WTC11 (cell line): ENCODE data around the gene OPTC. TPM values are rescaled to one million over a fixed set of nuclear protein-coding genes. Genes with fewer than 3 reads are reported as not detected.

Source experiments
- ATAC-seq: fragments of 200-7000 bp; cut with Tn5 transposase; 2 replicates; pipeline ENCODE4 v1.10.0; 2021; ENCODE audit warnings: mild to moderate bottlenecking, moderate library complexity
- CTCF ChIA-PET: fragments of 300-600 bp; sonication (Branson Sonifier 250); formaldehyde crosslinking; loops from one replicate; lab custom pipeline; 2021; ENCODE audit warnings: antibody characterized with exemption; lab: Charles Lee
- POLR2A ChIA-PET: fragments of 350-600 bp; sonication (Branson Sonifier 250); formaldehyde crosslinking; loops from one replicate; lab custom pipeline; 2021; ENCODE audit warnings: antibody characterized with exemption; lab: Charles Lee
- DNase-seq: peaks from one replicate; pipeline ENCODE4 v3.0.0; 2021; ENCODE audit warnings: low spot score
- H3K27ac Mint-ChIP-seq: 2 replicates; pipeline ENCODE4 v1.8.0; 2021; ENCODE audit warnings: mixed read lengths
- H3K27me3 Mint-ChIP-seq: 2 replicates; pipeline ENCODE4 v1.8.0; 2021; ENCODE audit warnings: low read depth, mild to moderate bottlenecking, moderate library complexity, mixed read lengths
- H3K36me3 Mint-ChIP-seq: 2 replicates; pipeline ENCODE4 v1.8.0; 2021; ENCODE audit warnings: mixed read lengths
- H3K4me1 Mint-ChIP-seq: 2 replicates; pipeline ENCODE4 v1.8.0; 2022; ENCODE audit warnings: mixed read lengths
- H3K4me3 Mint-ChIP-seq: 2 replicates; pipeline ENCODE4 v1.8.0; 2021; ENCODE audit warnings: mild to moderate bottlenecking, moderate library complexity, mixed read lengths
- H3K9me3 Mint-ChIP-seq: 2 replicates; pipeline ENCODE4 v1.8.0; 2021; ENCODE audit warnings: mixed read lengths
- ELF4 ChIP-seq: sonication (generic); formaldehyde crosslinking; IDR thresholded peaks from 2 replicates; pipeline ENCODE4 v1.8.1; 2022; ENCODE audit warnings: low read depth, mild to moderate bottlenecking, moderate library complexity, missing genetic modification reagents
- ESRRA ChIP-seq: sonication (generic); formaldehyde crosslinking; IDR thresholded peaks from 2 replicates; pipeline ENCODE4 v1.8.1; 2022; ENCODE audit warnings: mild to moderate bottlenecking, missing genetic modification reagents, borderline replicate concordance
- MXD4 ChIP-seq: fragments of 250-450 bp; sonication (Bioruptor Pico); IDR thresholded peaks from 2 replicates; pipeline ENCODE4 v1.8.0; 2021; ENCODE audit warnings: mild to moderate bottlenecking, moderate library complexity, borderline replicate concordance
- NFYB ChIP-seq: sonication (generic); formaldehyde crosslinking; conservative IDR thresholded peaks from 2 replicates; pipeline ENCODE4 v1.8.0; 2022; ENCODE audit warnings: low read depth, missing genetic modification reagents
- NR2C2 ChIP-seq: sonication (generic); formaldehyde crosslinking; IDR thresholded peaks from 2 replicates; pipeline ENCODE4 v1.8.0; 2022; ENCODE audit warnings: mild to moderate bottlenecking, missing genetic modification reagents
- PRRX2 ChIP-seq: fragments of 250-450 bp; sonication (Bioruptor Pico); IDR thresholded peaks from 2 replicates; pipeline ENCODE4 v1.8.0; 2021; ENCODE audit warnings: mild to moderate bottlenecking
- SMAD3 ChIP-seq: sonication (generic); formaldehyde crosslinking; IDR thresholded peaks from 2 replicates; pipeline ENCODE4 v1.8.0; 2022; ENCODE audit warnings: missing genetic modification reagents, mild to moderate bottlenecking, borderline replicate concordance
- SP1 ChIP-seq: sonication (generic); formaldehyde crosslinking; conservative IDR thresholded peaks from 2 replicates; pipeline ENCODE4 v1.8.1; 2022; ENCODE audit warnings: missing genetic modification reagents
- TEAD4 ChIP-seq: sonication (generic); formaldehyde crosslinking; IDR thresholded peaks from 2 replicates; pipeline ENCODE4 v1.8.0; 2022; ENCODE audit warnings: mild to moderate bottlenecking, missing genetic modification reagents
- ZNF121 ChIP-seq: sonication (generic); formaldehyde crosslinking; IDR thresholded peaks from 2 replicates; pipeline ENCODE4 v1.8.0; 2023; ENCODE audit warnings: missing genetic modification reagents
- total RNA-seq: library from RNA; stranded (reverse); gene quantifications from 3 replicates; pipeline ENCODE4 v1.2.3, GENCODE V29; 2021
- TF ChIP-seq, protein P1 (sequence below): fragments of 250-450 bp; sonication (Bioruptor Pico); IDR thresholded peaks from 2 replicates; pipeline ENCODE4 v1.9.0; 2021; ENCODE audit warnings: mild to moderate bottlenecking
- TF ChIP-seq, protein P2 (sequence below): sonication (generic); formaldehyde crosslinking; IDR thresholded peaks from 2 replicates; pipeline ENCODE4 v1.8.0; 2022; ENCODE audit warnings: mild to moderate bottlenecking, missing genetic modification reagents
- TF ChIP-seq, protein P3 (sequence below): sonication (generic); formaldehyde crosslinking; IDR thresholded peaks from 2 replicates; pipeline ENCODE4 v1.8.0; 2022; ENCODE audit warnings: mild to moderate bottlenecking, missing genetic modification reagents
- TF ChIP-seq, protein P4 (sequence below): sonication (generic); formaldehyde crosslinking; IDR thresholded peaks from 2 replicates; pipeline ENCODE4 v1.8.0; 2023; ENCODE audit warnings: missing genetic modification reagents, mild to moderate bottlenecking, borderline replicate concordance
- TF ChIP-seq, protein P5 (sequence below): sonication (generic); formaldehyde crosslinking; IDR thresholded peaks from 2 replicates; pipeline ENCODE4 v1.8.0; 2022; ENCODE audit warnings: mild to moderate bottlenecking, missing genetic modification reagents
- TF ChIP-seq, protein P6 (sequence below): sonication (generic); formaldehyde crosslinking; IDR thresholded peaks from 2 replicates; pipeline ENCODE4 v1.8.0; 2023; ENCODE audit warnings: missing genetic modification reagents

Gene OPTC
- total RNA-seq, 1 experiment from 2014 or later, result 0.55 TPM

DNA sequence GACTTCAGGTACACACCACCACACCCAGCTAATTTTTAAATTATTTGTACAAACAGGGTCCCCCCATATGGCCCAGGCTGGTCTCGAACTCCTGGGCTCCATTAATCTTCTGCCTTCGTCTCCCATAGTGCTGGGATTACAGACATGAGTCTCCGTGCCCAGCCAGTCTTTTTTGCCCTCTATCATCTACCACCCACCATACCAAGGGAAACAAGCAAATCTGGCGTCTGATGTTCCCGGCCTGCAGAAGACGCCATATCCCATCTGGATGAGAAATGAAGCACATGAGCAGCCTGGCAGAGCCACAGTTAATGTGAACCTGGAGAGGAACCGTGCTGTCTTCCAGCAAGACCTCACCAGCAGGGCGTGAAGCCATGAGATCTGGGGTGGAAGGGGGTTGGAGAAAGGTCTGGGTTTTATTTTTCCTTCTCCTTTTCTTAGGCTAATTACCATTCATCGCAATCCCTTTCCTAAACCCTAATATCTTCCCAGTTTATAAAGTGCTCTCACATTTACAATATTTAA, 20.1 kb upstream of the OPTC start:
- peaks cover 21% of the 10 kb centered on the region for H3K4me1 Mint-ChIP-seq
- ATAC-seq, result no peak
- no peak overlapping the region for H3K27ac Mint-ChIP-seq
- CTCF ChIA-PET, result interaction anchor here (1.8 kb wide), 1 partner anchor 14 kb away, joined by 6 read pairs; no protein-coding TSS in a partner anchor
- no peaks in the 10 kb centered on the region for H3K36me3 Mint-ChIP-seq
- no peaks in the 10 kb centered on the region; the same call in 1 of the 2 replicates for H3K27me3 Mint-ChIP-seq
- H3K4me3 Mint-ChIP-seq, result no peak overlapping the region
- no peak for DNase-seq
- H3K9me3 Mint-ChIP-seq, result no peaks in the 10 kb centered on the region
- TF ChIP-seq NFYB (CRISPR knock-in tag) (no peak), ELF4 (CRISPR knock-in tag) (no peak), PRRX2 (CRISPR knock-in tag) (no peak), ESRRA (no peak), SP1 (CRISPR knock-in tag) (no peak)
- TF ChIP-seq, protein P1, sequence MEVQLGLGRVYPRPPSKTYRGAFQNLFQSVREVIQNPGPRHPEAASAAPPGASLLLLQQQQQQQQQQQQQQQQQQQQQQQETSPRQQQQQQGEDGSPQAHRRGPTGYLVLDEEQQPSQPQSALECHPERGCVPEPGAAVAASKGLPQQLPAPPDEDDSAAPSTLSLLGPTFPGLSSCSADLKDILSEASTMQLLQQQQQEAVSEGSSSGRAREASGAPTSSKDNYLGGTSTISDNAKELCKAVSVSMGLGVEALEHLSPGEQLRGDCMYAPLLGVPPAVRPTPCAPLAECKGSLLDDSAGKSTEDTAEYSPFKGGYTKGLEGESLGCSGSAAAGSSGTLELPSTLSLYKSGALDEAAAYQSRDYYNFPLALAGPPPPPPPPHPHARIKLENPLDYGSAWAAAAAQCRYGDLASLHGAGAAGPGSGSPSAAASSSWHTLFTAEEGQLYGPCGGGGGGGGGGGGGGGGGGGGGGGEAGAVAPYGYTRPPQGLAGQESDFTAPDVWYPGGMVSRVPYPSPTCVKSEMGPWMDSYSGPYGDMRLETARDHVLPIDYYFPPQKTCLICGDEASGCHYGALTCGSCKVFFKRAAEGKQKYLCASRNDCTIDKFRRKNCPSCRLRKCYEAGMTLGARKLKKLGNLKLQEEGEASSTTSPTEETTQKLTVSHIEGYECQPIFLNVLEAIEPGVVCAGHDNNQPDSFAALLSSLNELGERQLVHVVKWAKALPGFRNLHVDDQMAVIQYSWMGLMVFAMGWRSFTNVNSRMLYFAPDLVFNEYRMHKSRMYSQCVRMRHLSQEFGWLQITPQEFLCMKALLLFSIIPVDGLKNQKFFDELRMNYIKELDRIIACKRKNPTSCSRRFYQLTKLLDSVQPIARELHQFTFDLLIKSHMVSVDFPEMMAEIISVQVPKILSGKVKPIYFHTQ, result no peak
- TF ChIP-seq, protein P2, sequence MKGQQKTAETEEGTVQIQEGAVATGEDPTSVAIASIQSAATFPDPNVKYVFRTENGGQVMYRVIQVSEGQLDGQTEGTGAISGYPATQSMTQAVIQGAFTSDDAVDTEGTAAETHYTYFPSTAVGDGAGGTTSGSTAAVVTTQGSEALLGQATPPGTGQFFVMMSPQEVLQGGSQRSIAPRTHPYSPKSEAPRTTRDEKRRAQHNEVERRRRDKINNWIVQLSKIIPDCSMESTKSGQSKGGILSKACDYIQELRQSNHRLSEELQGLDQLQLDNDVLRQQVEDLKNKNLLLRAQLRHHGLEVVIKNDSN (CRISPR knock-in tag), result no peak
- TF ChIP-seq, protein P3, sequence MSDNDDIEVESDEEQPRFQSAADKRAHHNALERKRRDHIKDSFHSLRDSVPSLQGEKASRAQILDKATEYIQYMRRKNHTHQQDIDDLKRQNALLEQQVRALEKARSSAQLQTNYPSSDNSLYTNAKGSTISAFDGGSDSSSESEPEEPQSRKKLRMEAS (CRISPR knock-in tag), result no peak
- POLR2A ChIA-PET, result interaction anchor here (0.6 kb wide), 1 partner anchor 98 kb away, joined by 5 read pairs; no protein-coding TSS in a partner anchor

DNA sequence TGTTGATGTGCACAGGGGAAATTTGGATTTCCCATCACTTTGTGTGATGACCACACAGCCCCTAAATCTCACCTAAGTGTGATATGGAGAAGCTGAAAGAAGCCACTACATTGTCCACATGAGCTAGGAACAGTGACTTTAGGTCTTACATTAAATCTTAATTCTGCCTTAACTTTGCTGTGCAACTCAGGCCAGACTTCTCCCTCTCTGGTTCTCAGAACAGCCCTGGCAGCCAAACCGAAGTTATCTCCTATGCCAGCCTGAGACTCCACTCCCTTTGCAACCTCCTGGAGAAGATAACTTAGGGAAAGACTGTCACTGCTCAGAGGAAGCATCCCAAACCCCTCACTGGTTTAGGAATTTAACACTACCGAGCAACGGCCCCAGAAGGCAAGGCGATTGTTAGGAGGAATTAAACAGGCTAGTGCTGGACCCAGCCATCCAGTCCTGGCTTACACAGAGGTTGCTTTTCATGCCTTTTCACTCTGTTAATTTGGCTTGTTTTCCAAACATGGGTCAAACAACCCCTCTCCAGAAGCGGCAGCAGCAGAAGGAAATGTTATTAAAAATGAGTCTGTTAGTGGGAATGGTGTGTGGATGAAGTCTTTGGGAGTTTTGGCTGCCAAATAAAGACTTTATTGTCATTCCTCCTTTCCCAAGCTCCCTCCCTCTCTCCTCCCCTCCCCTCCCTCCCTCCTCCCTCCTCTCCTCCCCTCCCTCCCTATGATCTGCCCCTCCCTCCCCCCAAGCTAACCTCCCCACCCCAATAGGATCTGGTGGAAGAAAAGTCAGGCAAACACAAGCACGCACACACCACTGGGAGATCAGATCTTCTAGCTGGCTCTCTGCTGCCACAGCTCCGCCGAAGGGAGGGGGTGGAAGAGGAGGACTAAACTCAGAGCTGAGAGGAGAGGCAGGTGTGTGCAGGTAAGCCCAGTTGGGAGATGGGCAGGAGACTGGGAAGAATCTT, 18.7 kb upstream of the OPTC start, which contains the start of gene PRELP:
Gene PRELP (plus strand): TSS at position 795 of the 970 bp plus-strand sequence. CDS start 7,379 bp downstream, outside the sequence.
- CTCF ChIA-PET, result interaction anchor here (0.6 to 5.5 kb wide), 24 partner anchors 9 to 435 kb away, joined by 3 to 60 read pairs (median 4); partner anchors contain the start of gene ATP2B4
- Mint-ChIP-seq H3K4me3 (peak within 1 kb of the TSS; percentile 32), H3K27ac (no peak within 1 kb of the TSS), H3K27me3 (no peaks in the 10 kb centered on the region; the same call in 1 of the 2 replicates), H3K9me3 (no peaks in the 10 kb centered on the region), H3K36me3 (no peaks in the 10 kb centered on the region), H3K4me1 (peaks cover 21% of the 10 kb centered on the region)
- DNase-seq, result peak; percentile 62
- peak; percentile 91 for ATAC-seq
- TF ChIP-seq SMAD3 (CRISPR knock-in tag) (no peak), NR2C2 (no peak), MXD4 (no peak), ZNF121 (peak; percentile 26; the same call in 1 of the 2 replicates), TEAD4 (CRISPR knock-in tag) (no peak)
- TF ChIP-seq, protein P4, sequence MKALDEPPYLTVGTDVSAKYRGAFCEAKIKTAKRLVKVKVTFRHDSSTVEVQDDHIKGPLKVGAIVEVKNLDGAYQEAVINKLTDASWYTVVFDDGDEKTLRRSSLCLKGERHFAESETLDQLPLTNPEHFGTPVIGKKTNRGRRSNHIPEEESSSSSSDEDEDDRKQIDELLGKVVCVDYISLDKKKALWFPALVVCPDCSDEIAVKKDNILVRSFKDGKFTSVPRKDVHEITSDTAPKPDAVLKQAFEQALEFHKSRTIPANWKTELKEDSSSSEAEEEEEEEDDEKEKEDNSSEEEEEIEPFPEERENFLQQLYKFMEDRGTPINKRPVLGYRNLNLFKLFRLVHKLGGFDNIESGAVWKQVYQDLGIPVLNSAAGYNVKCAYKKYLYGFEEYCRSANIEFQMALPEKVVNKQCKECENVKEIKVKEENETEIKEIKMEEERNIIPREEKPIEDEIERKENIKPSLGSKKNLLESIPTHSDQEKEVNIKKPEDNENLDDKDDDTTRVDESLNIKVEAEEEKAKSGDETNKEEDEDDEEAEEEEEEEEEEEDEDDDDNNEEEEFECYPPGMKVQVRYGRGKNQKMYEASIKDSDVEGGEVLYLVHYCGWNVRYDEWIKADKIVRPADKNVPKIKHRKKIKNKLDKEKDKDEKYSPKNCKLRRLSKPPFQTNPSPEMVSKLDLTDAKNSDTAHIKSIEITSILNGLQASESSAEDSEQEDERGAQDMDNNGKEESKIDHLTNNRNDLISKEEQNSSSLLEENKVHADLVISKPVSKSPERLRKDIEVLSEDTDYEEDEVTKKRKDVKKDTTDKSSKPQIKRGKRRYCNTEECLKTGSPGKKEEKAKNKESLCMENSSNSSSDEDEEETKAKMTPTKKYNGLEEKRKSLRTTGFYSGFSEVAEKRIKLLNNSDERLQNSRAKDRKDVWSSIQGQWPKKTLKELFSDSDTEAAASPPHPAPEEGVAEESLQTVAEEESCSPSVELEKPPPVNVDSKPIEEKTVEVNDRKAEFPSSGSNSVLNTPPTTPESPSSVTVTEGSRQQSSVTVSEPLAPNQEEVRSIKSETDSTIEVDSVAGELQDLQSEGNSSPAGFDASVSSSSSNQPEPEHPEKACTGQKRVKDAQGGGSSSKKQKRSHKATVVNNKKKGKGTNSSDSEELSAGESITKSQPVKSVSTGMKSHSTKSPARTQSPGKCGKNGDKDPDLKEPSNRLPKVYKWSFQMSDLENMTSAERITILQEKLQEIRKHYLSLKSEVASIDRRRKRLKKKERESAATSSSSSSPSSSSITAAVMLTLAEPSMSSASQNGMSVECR, result no peak
- TF ChIP-seq, protein P5, sequence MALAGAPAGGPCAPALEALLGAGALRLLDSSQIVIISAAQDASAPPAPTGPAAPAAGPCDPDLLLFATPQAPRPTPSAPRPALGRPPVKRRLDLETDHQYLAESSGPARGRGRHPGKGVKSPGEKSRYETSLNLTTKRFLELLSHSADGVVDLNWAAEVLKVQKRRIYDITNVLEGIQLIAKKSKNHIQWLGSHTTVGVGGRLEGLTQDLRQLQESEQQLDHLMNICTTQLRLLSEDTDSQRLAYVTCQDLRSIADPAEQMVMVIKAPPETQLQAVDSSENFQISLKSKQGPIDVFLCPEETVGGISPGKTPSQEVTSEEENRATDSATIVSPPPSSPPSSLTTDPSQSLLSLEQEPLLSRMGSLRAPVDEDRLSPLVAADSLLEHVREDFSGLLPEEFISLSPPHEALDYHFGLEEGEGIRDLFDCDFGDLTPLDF (CRISPR knock-in tag), result no peak
- TF ChIP-seq, protein P6, sequence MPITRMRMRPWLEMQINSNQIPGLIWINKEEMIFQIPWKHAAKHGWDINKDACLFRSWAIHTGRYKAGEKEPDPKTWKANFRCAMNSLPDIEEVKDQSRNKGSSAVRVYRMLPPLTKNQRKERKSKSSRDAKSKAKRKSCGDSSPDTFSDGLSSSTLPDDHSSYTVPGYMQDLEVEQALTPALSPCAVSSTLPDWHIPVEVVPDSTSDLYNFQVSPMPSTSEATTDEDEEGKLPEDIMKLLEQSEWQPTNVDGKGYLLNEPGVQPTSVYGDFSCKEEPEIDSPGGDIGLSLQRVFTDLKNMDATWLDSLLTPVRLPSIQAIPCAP, result no peak
- POLR2A ChIA-PET, result interaction anchor here (0.5 kb wide), 1 partner anchor 33 kb away, joined by 3 read pairs; no protein-coding TSS in a partner anchor
